Central memory CD4-positive, alpha-beta T cell (primary cell): ENCODE results near the gene TSPAN17.

Experiments
- DNase-seq: peaks from one replicate; pipeline ENCODE4 v3.0.0; 2022

TSPAN17 gene

GRCh38 chr5:176643491-176644219 lies 3.6 kb upstream of the TSPAN17 start:
- no peak for DNase-seq

DNA sequence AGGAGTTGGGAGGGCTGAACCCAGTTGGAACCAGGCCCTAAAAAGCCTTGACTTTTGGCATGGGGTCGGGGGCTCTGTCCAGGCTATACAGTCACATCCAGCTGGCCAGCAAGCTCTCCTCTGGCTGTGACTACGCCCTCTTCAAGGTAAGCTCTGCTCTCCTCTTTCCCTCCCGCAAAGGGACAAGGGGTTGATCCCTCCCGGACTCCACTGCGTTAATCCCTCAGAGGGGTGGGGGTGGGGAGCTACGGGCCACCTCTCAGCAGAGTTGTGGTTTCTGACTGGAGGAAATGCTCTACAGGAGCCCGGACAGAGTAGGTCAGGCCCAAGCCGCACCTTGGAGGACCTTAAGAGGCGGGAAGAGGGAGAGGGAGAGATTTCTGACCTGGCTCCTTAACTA lies 3.0 kb upstream of the TSPAN17 start:
- no peak for DNase-seq

DNA sequence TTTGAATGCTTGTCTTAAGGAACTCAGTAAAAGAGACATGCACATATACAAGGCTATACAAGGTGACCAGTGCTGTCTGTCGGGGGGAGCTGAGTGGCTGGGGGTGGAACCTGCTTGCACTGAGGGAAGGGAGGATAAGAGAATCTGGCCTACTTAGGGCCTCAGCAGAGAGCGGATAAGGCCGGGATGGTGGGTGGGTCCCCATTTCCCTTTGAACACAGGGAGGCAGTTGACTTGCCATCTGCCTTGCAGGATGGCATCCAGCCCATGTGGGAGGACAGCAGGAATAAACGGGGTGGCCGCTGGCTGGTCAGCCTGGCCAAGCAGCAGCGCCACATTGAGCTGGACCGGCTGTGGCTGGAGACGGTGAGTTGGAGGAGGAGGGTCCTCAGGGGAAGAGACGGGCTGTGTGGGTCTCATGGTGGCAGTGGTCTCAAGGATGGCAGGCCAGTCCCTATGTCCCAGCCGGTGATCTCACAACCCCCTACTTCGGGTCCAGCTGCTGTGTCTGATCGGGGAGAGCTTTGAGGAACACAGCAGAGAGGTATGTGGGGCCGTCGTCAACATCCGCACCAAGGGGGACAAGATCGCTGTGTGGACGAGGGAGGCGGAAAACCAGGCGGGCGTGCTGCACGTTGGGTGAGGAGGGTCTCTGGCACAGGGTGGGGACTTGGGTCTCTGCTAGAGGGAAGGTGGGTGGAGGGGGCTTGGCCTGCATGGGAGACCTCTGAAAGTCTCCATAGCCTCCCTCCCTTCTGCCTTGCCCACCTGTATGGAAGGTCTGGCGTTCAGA lies 2.2 kb upstream of the TSPAN17 start:
- DNase-seq: no peak

- no peak for DNase-seq
These were observed 1.1 kb upstream of the TSPAN17 start for GRCh38 chr5:176646049-176646706.

DNA sequence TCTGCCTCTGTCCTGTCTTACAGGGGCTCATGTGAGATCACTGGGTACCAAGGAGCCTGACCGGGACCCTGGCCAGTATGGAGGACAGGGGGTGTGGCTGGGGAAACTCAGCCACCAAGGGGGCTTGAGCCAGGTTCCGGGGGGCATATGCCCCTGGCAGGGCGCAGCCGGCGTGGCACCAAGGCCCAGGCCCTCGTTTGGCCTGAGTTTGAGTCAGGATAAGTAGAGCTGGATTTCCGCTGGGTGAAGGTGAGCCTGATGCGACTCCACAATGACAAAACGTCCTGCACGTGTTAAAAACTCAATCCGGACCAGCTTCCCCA lies 616 bp upstream of the TSPAN17 start:
- no peak for DNase-seq

- peak; percentile 12 for DNase-seq
These were observed 674 bp downstream of the TSPAN17 start for GRCh38 chr5:176647843-176648473.

DNA sequence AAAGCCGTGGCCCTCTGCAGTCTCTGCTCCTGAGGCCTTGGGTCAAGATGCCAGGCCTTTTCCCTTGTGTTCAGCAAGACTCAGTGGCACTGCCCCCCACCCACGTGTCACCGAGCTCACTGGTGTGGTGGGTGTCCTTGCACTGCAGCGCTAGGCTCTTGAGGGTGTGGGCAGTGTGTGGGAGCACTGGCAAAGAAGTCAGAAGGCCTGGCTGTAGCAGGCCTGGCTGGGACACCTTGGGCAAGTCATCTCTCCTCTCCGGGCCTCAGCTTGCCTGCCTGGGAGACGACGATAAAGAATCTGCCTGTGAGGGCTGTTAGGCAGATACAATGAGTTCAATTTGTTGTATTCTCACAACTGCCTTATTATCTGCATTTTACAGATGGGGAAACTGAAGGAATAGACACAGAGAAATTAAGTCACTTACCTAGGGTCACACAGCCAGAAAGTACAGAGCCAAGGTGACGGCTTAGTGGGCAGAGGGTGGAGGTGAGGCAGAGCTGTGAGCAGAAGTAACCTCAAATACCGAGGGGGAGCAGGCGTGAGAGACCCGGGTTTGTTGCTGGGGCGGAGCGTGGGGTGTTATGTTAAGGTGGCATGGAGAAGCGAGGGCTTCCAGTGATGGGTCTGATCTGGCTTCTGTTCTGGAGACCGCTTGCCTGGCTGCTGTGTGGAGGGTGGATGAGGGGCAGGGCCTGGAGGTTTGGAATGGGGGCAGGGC lies 1.4 kb downstream of the TSPAN17 start:
- DNase-seq: peak; percentile 12

DNA sequence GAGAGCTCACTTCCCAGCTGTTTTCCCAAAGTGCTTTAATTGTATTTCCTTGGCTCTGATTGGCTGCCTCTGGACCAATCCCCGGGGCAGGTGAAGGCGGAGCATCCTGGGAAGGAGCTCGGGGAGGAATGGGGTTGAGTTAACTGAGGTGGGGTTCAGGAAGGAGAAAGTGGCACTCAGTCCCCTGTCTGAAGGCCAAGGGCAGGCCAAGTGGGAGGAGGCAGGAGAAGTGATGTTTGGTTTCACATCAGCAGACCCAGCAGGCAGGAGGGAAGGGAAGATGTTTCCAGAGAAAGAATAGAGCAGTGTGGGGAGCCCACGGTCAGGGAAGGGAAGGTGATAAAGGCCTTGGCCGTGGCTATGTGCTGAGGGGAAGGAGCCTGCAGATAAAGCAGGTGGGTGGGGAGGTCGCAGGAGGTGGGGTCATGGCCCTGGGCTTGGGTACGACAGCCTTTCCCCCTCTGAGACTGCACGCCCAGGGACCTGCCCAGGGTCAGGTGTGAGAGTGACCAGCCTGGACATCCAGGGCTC lies 3.1 kb downstream of the TSPAN17 start:
- no peak for DNase-seq

GRCh38 chr5:176651472-176651980 lies 4.2 kb downstream of the TSPAN17 start:
- DNase-seq: no peak

GRCh38 chr5:176652136-176652535 lies 4.9 kb downstream of the TSPAN17 start:
- no peak for DNase-seq

- DNase-seq: no peak
These were observed 6.4 kb downstream of the TSPAN17 start for GRCh38 chr5:176653401-176654385.

GRCh38 chr5:176654856-176655255 lies 7.6 kb downstream of the TSPAN17 start:
- DNase-seq: peak; percentile 12

GRCh38 chr5:176656467-176656990 lies 9.2 kb downstream of the TSPAN17 start:
- DNase-seq: no peak

DNA sequence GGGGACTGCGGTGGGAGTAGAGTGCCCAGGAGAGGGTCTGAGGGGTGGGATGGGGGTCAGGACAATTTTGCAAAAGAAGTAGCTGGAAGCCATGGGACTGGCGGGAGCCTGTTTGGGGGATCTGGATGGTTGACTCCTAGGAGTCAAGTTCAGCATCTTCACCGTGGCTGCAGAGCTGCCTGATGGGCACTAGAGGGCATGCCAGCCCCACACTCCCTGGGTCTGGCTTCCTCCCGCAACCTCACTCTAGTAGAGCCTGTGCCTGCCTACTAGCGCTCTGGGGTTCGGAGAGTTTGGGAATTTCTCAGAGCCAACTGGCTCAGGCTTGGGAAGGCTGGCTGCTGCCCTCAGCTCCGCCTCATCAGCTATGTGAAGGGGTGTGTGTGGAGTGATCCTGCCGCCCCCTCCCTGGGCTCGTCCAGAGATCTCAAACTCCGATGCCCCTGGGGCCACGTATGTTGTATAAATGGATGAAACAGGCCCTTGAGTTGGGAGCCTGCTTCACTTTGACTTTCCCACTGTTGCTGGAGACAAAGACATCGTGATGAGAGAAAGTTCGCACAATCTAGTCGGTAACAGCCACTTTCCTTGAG lies 10.8 kb downstream of the TSPAN17 start:
- DNase-seq: peak; percentile 53

DNA sequence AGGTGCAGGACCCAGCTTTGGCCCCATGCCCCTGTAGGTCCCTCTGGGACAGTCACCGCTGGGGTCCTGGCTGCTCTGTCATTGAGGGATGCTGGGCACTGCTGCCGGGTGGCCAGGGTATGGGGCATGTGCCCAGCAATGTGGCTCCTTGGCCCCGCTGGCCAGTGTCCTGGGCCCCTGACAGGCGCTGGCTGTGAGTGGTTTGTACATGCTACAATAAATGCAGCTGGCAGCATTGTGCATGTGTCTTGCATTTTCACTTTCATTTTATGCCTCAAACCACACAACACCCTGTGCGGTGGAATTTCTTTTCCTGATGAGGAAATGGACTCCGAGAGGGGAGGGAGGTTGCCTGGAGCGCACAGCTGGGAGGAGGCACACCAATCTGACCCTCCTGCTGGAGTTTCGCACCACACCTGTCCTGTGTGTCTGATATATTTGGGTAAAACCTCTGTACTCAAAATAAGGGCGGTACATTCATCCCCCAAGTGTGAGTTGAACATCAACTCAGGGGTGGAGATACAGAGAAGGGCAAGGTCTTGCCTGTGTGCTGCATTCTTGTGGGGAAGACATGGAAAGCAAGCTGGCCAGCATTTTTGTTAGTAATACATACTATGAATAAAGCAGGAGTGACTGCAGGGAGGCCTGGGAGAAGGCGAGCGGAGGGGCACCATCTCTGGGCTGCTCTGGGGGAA lies 11.7 kb downstream of the TSPAN17 start:
- peak; percentile 45 for DNase-seq

GRCh38 chr5:176659512-176659839 lies 12.2 kb downstream of the TSPAN17 start:
- DNase-seq: no peak

DNA sequence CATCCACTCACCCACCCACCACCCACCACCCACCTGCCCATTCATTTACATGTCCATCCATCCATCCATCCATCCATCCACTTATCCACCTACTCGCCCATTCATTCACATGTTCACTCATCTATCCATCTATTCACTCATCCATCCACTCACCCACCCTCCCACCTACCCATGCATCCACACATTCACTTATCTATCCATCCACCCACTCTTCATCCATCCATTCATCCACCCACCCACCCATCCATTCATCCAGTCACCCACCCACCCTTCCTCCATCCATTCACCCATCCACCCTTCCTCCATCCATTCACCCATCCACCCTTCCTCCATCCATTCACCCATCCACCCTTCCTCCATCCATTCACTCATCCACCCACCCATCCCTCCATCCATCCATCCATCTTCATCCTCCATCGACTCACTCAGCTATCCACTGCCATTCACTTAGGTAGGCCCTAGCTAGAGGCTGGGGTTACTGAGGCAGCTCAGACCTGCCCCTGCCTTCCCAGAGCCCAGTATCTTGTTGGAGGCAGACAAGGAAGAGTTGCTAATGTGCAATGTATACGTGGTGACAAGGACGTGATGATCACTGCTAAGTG lies 12.7 kb downstream of the TSPAN17 start:
- no peak for DNase-seq

GRCh38 chr5:176660530-176660859 lies 13.2 kb downstream of the TSPAN17 start:
- no peak for DNase-seq

DNA sequence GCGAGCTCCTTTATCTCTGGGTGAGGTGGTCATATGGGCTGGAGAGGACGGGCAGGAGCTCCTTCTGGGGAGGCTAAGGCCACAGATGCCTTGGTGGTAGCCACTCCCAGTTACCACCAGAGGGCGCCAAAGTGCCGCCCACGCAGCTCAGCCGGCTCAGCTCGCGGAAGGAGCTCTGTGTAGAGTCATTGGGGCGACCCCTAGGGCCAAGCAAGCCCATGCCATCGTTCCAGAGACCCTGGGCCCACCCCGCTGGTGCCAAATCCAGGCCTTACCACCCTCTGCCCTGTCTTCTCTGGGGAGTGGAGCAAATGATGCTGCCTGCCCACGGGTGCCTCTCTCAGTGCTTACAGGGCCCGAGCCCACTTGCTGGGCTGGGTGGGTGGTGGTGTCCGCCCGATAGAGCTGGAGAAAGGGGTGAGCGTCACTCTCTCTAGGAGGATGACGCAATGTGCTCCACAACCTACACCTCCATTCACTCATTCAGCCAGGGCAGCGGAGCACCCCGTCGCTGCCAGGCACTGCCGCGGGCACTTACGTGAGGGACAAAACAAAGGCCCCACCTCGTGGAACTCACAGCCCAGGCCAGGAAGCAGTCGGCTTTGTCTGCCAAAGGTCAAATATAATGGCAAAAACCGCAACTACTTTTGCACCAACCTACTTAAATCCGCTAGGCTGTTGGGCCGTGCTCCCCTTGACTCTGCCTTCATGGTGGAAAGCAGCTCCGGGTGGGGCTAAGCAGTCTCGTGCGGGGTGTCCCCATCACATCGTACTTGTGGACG lies 13.8 kb downstream of the TSPAN17 start:
- peak; percentile 69 for DNase-seq
